HG03378 (cell line): ENCODE results near the gene SHROOM3.
"Not testable (repeated sequence)": the region's sequence is repeated elsewhere in the genome, so short reads cannot be mapped to it uniquely, and the experiment has no call there.

Experiments
- ATAC-seq: cut with Tn5 transposase; IDR thresholded peaks from one replicate; pipeline ENCODE4 v1.9.1; 2021; ENCODE audit warnings: mild to moderate bottlenecking, moderate library complexity; ENCODE audit not compliant: unreplicated experiment

The SHROOM3 gene

GRCh38 chr4:76434901-76435527, at the start of gene SHROOM3:
Gene SHROOM3, plus strand, starts transcription at chr4:76435229. Its CDS starts 824 bp downstream, at chr4:76436053.
- no peak for ATAC-seq

DNA sequence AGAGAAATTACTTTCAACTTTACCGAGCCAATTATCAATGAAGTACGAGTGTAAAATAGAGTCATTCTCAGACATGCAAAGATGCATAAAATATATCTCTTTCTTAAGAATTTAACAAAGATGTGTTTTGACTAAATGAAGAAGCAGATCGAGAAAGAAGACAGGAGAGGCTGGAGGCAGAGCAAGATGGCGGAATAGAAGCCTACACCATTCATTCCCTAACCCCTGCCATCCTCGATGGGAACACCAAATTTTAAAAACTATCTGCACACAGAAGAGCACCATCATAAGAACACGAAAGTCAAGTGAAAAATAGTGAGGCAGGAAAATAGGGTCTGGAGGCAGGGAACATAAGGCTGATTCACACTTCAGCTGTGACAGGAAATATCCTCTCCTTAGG, 49.1 kb upstream of the SHROOM3 start:
- ATAC-seq = no peak

DNA sequence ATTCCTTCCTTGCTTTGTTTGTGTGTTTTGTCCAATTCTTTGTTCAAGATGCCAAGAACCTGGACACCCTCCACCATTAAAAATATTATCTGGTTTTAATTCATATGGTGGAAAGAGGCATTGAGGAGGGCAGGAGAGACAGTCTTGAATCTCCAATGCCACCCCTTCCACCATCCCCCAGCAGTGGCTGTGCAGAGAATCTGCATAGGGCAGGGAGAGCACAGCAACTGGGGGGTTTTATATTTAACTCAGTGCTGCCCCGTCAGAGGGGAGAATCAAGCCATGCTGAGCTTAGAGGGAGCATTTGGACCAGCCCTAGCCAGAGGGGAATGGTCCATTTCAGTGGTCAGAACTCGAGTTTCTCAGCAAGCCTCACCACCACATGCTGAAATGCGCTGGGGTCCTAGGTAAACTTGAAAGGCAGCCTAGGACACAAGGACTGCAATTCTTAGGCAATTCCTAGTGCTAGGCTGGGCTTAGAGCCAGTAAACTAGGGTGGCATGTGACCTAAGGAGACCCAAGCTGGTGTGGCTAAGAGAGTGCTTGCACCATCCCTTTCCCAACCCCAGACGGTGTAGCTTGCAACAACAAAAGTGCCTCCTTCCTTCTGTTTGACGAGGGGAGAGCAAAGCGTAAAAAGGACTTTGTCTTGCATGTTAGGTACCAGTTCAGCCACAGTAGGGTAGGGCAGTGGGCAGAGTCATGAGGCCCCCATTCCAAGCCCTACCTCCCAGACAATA, 48.3 kb upstream of the SHROOM3 start:
- ATAC-seq = no peak

DNA sequence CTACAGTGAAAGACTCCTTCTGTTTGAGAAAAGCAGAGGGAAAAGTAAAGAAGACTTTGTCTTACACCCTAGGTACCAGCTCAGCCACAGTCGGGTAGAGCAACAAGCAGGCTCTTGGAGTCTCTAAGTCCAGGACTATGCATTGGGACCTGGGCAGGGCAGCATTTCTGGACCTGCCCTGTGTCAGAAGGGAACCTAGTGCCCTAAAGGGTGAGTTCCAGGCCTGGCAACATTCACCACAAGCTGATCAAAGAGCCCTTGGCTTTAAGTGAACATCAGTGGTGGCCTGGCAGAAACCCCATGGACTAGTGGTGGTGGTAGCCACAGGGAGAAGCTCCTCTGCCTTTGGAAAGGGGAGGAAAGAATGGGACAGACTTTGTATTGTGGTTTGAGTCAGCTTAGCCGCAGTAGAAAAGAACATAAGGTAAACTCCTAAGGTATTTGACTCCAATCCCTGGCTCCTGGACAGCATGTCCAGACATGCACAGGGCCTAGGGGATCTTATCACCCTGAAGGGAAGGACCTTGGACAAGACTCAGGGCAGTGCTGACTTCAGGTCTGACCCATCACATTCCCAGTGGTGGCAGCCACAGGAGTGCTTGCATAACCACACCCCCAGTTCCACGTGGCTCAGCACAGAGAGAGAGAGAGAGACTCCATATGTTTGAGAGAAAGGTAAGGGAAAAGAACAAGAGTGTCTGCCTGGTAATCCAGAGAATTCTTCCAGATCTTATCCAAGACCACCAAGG, 46.7 kb upstream of the SHROOM3 start:
- no peak for ATAC-seq

DNA sequence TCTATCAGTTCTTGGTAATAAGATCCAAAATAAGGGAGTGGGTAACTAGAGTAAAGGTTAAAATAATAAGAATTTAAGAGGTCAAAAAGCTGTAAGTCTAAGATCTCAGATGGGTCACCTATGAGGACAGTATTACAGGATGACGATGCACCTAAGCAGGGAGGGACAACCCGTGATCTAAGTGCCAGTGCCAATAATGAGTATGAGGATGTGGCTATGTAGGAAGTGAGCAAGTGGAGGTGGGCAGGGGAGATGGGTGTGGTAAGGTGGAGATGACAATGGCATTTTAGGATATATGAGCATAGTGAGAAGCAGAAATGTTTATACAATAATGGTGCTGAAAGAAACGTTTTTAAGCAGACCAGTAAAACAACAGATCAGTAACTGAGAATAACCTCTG, 33.4 kb upstream of the SHROOM3 start:
- ATAC-seq = no peak

GRCh38 chr4:76406081-76406480, 28.9 kb upstream of the SHROOM3 start:
- no peak for ATAC-seq

GRCh38 chr4:76407440-76408119, 27.4 kb upstream of the SHROOM3 start:
- no peak for ATAC-seq

DNA sequence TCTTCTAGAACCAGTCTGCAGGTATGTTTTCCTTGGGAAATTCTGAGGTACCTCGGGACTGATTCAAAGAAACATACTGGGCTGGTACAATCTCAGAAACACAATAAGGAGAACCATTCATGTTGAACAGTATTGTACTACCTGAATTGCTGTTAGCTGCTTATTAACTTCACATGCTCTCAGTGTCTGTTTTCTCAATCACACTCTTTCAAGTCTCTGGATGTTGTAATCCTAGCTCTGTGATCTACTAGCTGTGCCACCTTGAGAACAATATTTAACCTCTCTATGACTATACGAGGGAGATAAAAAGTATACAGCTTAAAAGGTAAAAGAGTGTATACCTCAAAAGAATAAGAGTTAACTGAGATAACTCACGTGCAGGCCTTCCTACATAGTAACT, 24.4 kb upstream of the SHROOM3 start:
- ATAC-seq = no peak

- no peak for ATAC-seq
Observed at GRCh38 chr4:76420188-76420761, 14.8 kb upstream of the SHROOM3 start.

GRCh38 chr4:76420762-76421581, 14.1 kb upstream of the SHROOM3 start, which contains the start of gene CCDC158:
Gene CCDC158, minus strand, starts transcription at chr4:76421141. Its CDS starts 17,934 bp downstream, at chr4:76403207.
- no peak for ATAC-seq

DNA sequence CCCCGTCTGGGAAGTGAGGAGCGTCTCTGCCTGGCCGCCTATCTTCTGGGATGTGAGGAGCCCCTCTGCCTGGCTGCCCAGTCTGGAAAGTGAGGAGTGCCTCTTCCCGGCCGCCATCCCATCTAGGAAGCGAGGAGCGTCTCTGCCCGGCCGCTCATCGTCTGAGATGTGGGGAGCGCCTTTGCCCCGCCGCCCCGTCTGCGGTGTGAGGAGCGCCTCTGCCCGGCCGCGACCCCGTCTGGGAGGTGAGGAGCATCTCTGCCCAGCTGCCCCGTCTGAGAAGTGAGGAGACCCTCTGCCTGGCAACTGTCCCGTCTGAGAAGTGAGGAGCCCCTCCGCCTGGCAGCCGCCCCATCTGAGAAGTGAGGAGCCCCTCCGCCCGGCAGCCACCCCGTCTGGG, 11.9 kb upstream of the SHROOM3 start:
- not testable (repeated sequence) for ATAC-seq

GRCh38 chr4:76426272-76426671, 8.8 kb upstream of the SHROOM3 start:
- no peak for ATAC-seq

- ATAC-seq = no peak
Observed at GRCh38 chr4:76429636-76430035, 5.4 kb upstream of the SHROOM3 start.

- no peak for ATAC-seq
Observed at GRCh38 chr4:76430519-76431388, 4.3 kb upstream of the SHROOM3 start.

DNA sequence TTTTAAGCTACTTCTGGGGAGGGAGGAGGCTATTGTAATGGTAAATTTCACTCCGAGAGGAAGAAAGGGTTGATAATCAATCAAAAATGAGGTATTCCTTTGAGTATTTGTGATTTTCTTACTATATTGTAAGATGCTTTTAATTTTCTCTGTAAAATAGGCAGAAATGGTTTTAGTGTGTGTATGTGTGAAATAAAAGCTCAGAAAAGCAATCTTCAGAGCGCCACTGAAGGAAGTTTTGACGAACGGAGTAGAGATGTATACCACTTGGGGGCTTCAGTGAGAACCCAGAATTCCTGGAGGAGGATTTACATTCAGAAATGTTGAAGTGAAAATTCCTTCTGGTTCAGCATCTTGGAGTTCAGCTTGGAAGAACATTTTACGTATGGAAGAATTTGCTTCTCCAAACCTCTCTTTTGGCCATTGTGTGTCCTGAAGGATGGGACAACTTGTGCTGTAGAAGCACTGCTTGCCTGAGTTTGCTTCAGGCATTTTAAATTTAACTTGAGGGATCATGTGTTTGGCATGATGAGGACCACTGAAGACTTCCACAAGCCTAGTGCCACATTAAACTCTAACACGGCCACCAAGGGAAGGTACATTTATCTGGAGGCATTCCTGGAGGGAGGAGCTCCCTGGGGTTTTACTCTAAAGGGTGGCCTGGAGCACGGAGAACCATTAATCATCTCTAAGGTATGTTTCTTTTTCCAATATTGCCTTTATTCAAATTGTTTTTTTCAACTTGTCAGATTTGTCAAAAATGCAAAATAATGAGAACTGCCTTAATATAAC, 695 bp downstream of the SHROOM3 start:
- no peak for ATAC-seq

DNA sequence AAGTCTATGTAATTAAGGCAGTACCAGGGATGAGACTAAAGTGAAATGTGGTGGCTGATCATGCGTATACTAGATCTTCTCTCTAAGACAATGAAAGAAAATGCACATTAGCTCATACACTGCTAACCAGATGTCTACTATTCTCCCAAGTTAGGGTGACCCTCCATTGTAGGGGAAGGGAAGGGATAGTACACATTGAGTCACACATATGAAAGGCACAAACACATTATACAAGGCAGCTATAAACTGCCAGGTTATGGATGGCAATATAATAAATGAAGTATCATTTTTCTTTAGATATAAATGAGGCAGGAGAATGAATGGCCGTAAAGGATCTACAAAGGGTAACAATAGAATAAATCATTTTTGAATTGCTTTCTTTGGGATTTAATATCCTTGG, 4.5 kb downstream of the SHROOM3 start:
- ATAC-seq = no peak

DNA sequence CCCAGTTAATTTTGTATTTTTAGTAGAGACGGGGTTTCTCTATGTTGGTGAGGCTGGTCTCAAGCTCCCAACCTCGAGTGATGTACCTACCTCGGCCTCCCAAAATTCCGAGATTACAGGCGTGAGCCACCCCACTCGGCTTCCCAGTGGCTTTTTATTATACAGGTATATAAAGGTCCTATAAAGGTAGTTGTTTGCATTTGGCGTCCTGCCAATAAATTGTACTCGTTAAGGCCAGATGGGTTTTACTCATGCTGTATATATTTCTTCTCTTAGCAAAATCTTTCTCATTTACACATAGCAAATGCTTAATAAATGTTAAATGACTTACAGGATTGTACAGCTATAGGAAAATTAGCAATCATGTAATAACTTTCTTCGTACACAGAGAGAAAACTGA, 6.9 kb downstream of the SHROOM3 start:
- ATAC-seq = no peak

- no peak for ATAC-seq
Observed at GRCh38 chr4:76442807-76443206, 7.8 kb downstream of the SHROOM3 start.
